ENCODE results near the gene POU4F3.

Gene POU4F3

GRCh38 chr5:146345240-146345577 is 6.6 kb downstream of the POU4F3 start:
- no peak overlapping the region for H3K4me3 ChIP-seq (ENCODE audit: low read depth, low read length)
- TF ChIP-seq, protein P1, sequence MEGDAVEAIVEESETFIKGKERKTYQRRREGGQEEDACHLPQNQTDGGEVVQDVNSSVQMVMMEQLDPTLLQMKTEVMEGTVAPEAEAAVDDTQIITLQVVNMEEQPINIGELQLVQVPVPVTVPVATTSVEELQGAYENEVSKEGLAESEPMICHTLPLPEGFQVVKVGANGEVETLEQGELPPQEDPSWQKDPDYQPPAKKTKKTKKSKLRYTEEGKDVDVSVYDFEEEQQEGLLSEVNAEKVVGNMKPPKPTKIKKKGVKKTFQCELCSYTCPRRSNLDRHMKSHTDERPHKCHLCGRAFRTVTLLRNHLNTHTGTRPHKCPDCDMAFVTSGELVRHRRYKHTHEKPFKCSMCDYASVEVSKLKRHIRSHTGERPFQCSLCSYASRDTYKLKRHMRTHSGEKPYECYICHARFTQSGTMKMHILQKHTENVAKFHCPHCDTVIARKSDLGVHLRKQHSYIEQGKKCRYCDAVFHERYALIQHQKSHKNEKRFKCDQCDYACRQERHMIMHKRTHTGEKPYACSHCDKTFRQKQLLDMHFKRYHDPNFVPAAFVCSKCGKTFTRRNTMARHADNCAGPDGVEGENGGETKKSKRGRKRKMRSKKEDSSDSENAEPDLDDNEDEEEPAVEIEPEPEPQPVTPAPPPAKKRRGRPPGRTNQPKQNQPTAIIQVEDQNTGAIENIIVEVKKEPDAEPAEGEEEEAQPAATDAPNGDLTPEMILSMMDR (IDR thresholded peaks at IDR 0.05; ENCODE audit: borderline replicate concordance, insufficient read depth, low read depth, low read length), result no peak

GRCh38 chr5:146345578-146346366 is 7.1 kb downstream of the POU4F3 start:
- H3K4me3 ChIP-seq (ENCODE audit: low read depth, low read length), result no peak overlapping the region
- TF ChIP-seq, protein P1 (IDR thresholded peaks at IDR 0.05; ENCODE audit: borderline replicate concordance, insufficient read depth, low read depth, low read length), result no peak

GRCh38 chr5:146357126-146357525 is 18.5 kb downstream of the POU4F3 start:
- no peak overlapping the region for H3K4me3 ChIP-seq (ENCODE audit: low read depth, low read length)
- TF ChIP-seq, protein P1 (IDR thresholded peaks at IDR 0.05; ENCODE audit: borderline replicate concordance, insufficient read depth, low read depth, low read length), result no peak

DNA sequence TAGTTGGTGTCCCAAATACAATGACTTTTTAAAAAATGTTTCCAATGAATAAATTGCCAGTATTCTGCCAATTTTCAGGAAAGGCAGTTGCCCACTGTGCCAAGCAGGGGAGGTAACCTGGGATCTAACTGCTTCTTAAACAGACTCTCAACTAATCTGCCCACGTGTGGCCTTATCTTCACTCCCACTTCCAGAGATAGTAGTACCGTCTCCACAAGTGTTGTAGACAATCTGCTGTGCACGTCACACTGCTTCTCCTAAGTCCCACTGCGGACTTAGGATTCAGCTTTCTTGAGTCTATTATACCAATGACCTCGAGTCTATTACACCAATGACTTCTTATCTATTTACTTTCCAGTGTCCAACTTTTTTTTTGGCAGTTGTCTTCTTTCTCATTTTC is 21.2 kb downstream of the POU4F3 start:
- TF ChIP-seq, protein P1 (IDR thresholded peaks at IDR 0.05; ENCODE audit: borderline replicate concordance, insufficient read depth, low read depth, low read length), result no peak
- H3K4me3 ChIP-seq (ENCODE audit: low read depth, low read length), result no peak overlapping the region

DNA sequence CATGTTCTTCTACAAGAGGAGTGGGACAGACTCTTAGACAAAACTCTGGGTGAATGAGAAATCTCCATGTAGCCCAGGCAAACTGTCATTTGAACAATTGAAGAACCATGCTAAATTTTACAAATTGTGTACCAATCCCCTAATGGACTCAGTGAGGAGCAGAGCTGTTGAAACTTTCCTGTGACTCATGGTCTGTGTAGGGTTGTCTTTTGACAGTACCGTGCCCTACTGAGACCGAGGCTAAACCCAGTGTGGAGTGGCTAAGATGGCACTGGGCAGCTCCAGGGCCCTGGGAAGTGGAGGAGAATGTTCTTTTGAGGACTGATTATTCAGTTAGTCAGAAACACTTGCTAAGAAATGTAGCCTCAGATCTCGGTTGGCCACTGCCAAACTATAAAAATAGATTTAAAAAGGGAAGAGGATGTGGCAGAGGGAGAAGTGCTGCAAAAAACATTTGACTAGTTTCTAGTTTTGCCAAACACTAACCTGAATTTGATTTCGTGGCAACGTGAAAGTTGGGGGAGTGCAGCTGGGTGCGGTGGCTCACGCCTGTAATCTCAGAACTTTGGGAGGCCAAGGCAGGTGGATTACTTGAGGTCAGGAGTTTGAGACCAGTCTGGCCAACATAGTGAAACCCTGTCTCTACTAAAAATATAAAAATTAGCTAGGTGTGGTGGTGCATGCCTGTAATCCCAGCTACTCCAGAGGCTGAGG is 24.7 kb downstream of the POU4F3 start:
- TF ChIP-seq, protein P1 (IDR thresholded peaks at IDR 0.05; ENCODE audit: borderline replicate concordance, insufficient read depth, low read depth, low read length), result no peak
- H3K4me3 ChIP-seq (ENCODE audit: low read depth, low read length), result no peak overlapping the region

GRCh38 chr5:146365618-146366017 is 27.0 kb downstream of the POU4F3 start:
- TF ChIP-seq, protein P1 (IDR thresholded peaks at IDR 0.05; ENCODE audit: borderline replicate concordance, insufficient read depth, low read depth, low read length), result no peak
- no peak overlapping the region for H3K4me3 ChIP-seq (ENCODE audit: low read depth, low read length)

DNA sequence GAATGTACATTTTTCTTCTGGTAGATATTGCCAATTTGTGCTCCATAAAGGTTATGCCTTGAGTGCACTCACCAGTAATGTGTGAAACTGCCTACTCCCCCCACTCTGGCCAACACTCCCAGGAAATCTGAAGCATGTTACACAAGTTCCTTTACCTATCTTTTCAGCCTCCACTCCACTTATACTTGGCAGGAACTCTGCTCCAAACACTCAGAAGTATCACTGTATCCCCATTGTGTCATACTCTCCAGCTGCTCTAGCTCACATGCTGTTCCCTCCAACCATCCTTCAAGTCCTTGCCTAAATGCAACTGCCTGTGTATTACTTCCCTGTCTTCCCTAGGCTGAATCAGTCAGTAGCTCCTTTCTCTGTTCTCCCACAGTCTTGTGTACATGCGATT is 28.3 kb downstream of the POU4F3 start:
- no peak overlapping the region for H3K4me3 ChIP-seq (ENCODE audit: low read depth, low read length)
- TF ChIP-seq, protein P1 (IDR thresholded peaks at IDR 0.05; ENCODE audit: borderline replicate concordance, insufficient read depth, low read depth, low read length), result no peak
